ENCODE measurements around the gene CLEC4A.

DNA sequence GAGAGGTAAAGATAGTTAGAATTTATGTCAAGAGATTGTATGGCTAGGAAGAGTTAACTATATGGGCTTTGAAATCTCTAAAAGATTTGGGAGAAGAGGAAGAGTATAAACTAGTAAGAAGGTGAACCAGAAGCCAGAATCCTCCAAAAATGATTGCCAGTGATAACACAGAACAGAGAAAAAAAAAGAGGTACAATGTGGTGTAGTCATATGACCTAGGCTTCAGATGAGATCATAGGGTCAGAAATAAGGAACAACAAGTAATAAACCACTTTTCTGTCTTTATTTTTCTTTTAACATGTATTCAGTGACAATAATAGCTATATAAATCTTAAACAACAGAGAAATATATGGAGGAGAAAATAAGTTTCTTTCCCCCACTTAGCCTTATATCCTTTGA is 43.3 kb upstream of the CLEC4A start:
- TF ChIP-seq, protein P1, sequence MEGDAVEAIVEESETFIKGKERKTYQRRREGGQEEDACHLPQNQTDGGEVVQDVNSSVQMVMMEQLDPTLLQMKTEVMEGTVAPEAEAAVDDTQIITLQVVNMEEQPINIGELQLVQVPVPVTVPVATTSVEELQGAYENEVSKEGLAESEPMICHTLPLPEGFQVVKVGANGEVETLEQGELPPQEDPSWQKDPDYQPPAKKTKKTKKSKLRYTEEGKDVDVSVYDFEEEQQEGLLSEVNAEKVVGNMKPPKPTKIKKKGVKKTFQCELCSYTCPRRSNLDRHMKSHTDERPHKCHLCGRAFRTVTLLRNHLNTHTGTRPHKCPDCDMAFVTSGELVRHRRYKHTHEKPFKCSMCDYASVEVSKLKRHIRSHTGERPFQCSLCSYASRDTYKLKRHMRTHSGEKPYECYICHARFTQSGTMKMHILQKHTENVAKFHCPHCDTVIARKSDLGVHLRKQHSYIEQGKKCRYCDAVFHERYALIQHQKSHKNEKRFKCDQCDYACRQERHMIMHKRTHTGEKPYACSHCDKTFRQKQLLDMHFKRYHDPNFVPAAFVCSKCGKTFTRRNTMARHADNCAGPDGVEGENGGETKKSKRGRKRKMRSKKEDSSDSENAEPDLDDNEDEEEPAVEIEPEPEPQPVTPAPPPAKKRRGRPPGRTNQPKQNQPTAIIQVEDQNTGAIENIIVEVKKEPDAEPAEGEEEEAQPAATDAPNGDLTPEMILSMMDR (conservative IDR thresholded peaks at IDR 0.05), result no peak
- TF ChIP-seq EZH2 (IDR thresholded peaks at IDR 0.05; ENCODE audit: low read depth), result no peak

Data from PC-9 (cell line).